NCI-H748 (cell line): ENCODE results near the gene IVL.

Experiments
- DNase-seq: peaks from one replicate; lab custom pipeline; 2025; ENCODE audit not compliant: unreplicated experiment; lab: John Stamatoyannopoulos, UW

IVL gene

DNA sequence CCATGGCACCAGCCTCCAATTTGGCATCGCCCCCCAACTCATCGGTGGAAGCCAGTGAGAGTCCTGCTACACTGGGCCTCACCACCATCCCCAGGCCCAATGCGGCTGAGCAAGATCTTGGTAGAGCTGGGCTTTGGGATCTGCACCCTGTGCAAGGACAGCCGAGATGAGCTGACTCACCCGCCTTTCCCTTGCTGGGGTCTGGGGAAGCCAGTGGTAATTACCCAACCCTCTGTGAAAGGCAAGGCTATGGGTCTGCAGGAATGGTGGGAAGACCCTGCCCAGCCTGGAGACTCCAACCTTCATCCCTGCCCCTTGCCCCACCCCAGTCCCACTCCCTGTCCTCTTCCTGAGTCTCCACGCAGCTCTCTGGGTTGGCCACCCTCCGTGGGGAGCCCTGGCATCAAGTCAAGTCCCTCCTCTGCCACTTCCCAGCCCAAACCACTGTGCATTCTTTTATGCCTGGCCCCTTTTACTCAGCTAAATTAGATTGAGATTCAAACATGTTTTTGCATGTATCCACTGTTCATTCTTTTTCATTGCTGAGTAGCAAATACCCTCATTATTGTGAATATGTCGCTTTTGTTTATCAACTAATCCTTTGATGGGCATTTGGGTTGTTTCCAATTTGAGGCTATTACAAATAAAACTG is 21.5 kb upstream of the IVL start:
- no peak for DNase-seq

DNA sequence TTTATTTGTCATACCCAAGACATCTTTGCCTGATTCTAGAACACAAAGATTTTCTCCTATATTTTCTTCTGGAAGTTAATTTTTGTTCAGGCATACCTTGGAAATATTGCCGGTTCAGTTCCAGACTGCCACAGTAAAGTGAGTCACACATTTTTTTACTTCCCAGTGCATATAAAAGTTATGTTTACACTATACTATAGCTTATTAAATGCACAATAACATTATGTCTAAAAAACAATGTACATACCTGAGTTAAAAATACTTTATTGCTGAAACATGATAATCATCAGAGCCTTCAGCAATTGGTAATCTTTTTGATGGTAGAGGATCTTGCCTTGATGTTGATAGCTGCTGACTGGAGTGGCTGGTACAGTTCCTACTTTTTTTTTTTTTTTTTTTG is 20.2 kb upstream of the IVL start:
- no peak for DNase-seq

DNA sequence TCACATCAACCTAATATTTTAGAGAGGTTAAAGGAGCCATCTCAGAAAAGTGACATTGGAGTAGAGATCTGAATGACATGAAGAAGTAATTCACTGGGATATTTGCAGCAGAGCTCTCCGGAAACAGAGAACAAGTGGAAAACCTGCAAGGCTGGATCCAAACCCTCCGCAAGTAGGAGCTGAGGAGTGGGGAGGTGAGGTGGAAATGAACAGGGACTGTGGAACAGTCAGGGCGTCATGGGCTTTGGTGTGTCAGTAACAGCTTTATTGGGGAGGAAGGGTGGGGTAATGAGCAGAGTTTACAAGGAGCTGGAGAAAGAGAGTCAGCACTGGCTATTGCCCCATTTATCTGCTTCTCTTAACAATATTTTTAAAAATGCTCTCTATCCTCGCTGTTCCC is 9.3 kb upstream of the IVL start:
- no peak for DNase-seq

DNA sequence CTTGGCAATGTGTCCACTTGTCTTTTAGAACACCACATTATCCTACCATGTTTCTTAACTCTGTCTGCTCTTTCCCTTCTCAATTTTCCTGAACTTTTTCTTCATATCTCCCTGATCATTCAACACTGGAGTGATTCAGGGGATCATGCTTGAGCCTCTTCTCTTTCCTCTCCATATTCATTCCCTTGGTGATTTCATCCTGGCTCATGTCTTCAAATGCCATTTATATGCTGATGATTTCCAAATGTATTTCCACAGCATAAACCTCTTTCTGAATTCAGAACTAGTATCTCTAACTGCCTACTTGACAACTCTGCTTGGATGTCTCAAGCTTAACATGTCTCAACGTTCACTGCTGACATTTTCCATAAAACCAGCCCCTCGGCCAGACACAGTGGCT is 8.5 kb upstream of the IVL start:
- DNase-seq, result no peak

DNA sequence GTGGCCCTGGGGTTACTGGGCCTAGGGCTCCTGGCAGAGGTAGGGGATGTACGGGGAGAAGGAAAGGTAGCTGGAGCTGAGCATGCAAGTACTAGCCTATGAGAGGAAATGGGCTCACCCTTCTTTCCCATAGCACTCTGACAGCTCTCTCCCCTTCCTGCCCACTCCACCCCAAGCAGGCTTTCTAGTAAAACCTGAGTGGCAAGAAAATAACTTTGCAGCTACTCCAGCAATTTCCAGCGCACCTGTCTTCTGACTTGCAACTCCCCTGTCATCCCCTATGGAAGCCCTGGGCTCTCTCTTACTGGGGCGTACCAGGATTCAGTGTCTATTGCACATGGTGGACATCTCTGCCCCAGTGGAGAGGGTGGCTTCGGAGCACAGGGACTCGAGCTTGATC is 6.7 kb upstream of the IVL start:
- no peak for DNase-seq

DNA sequence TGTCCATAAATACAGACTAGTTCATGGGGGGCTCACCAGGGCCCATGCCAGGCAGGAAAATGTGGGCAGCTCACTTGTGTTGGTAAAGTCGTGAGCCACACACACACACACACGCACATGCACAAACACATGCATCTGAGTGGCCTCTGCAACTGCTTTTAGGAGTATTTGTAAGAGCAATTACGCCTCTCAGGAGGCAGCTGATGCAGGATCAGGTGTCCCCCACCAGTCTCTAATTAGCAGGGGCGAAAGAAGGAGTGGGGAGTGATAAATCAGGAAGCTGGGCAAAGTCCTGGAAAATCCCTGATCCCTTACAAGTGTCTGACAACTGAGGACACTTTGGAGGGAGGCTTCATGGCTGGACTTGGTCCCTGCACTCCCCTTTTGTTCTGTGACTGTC is 5.7 kb upstream of the IVL start:
- DNase-seq, result no peak

DNA sequence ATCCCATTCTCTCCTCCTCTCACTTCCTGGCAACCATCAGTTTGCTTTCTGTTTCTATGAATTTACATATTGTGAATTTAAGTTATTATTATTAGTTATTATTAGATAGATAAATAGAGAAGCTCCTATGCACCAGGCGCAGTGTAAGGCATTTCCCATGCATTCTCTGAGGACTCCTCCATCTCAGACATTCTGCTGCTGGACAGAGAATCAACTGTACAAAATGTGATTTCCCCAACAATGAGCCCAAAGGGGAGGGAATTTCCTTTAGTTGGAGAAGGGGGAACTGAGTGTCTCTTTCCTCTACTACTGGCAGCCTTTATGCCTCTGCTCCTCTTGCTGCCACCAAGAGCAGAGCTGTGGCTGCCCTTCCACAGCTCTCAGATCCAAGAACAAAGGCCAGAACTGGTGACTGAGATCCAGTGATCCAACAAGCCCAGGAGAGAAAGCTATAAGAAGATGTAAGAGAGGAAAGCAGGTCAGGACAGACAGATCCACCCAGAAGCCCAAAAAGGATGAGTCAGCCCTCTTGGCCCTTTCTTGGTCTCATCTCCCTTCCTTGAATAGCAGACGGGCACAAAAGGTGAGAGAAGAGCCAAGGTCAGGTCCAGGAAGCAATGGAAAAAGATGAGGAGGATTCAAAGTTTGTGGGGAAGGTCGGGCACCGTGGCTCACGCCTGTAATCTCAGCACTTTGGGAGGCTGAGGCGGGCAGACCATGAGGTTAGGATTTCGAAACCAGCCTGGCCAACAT is 3.5 kb upstream of the IVL start:
- no peak for DNase-seq

DNA sequence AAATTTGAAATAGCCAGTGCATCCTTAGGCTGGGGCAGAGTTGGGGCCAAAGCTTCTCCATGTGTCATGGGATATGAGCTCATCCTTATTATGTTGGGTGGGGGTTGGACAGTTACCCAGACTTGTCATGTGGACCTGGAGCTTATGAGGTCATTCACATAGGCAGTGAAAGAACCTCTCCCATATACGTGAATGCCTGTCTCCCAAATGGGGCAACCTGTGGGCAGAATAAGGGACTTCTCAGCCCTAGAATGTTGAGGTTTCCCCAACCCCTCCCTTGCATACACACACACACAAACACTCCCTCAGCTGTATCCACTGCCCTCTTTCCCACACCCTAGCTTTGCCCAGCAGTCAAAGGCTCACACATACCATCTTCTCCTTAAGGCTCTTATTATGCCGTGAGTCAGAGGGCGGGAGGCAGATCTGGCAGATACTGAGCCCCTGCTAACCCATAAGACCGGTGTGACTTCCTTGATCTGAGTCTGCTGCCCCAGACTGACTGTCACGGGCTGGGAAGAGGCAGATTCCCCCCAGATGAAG is 2.3 kb upstream of the IVL start:
- DNase-seq, result no peak

DNA sequence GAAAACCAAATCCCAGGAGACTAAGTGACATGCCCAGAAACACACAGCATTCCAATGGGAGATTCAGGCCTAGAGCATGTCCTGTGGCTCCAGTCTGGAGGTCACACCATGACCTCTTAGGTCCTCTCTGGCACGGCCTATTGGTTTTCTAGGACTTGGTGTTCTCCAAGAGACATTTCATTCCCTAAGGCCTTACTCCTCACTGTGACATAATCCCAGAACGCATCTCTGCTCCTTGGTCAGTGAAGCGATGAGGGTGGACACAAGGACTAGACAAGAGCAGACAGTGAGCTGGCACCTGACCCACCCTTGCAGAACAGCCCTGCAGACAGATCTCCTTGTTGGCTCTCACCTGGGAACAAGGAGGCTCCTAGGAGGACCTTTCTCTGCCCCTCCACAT is 860 bp downstream of the IVL start:
- no peak for DNase-seq

DNA sequence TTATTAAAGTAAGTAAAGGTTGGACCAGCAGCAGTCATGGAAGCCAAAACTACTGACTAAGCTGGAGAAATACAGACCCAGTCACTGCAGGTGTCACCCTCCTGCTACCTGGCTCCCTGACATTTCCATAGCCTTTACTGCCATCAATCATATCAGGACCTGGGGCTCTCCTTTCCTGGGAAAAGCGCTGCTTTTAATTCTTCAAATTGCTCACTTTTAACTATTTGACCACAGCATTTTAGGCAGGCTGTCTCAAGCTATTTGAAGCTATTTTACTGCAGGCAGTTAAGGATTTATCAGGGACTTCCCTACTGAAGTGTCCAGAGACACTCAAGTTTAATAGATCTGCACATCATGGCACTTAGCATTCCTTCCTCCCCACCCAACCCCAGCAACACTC is 4.1 kb downstream of the IVL start:
- DNase-seq, result no peak

DNA sequence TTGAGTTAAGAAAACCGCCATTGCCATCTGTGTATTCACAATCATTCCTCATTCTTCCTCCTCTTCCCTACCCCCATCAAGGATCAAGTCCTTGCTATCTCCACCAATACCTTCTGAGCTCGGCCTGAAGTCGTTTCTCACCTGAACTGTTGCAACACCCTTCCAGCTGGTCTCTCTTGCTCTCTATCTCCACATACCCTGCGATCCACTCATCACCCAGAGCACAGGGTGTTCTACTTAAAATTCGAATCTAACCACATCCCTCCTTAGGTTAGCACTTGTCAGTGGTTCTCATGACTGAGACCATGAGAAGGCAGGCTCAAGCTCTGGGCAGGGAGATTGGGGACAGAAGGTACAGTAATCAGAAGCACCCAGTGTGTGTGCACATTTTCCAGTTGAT is 4.6 kb downstream of the IVL start:
- no peak for DNase-seq

DNA sequence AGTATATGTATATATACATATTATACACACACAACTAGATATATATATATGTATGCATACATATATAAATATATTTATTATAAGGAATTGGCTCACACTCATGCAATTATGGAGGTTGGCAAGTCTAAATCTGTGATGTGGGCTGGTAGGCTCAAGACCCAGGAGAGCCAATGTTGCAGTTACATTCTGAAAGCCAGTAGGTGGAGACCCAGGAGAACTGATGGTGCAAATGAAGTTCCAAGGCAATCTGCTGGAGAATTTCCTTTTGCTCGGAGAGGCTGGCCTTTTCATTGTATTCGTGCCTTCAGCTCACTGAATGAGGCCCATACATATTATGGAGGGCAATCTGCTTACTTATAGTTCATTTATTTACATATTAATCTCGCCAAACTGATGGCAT is 9.4 kb downstream of the IVL start:
- peak; percentile 14 for DNase-seq

DNA sequence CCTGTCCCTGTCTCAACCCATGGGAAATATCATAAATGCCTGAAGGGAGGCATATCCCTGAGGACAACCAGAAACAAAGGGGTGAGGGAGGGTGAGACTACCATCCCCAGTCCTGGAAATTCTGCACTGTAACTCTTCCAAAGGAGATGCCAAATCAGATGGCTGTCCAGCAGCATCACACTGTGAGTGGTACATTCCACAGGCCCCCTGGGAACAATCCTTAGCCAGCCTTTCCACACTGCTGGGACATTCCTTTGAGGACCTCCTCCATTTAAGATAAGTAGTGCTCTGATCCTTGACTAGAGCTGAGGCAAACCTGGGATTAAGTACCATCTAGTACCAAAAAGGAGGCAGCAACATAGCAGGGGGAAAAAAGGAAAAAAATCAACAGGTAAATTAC is 10.7 kb downstream of the IVL start:
- DNase-seq, result no peak

DNA sequence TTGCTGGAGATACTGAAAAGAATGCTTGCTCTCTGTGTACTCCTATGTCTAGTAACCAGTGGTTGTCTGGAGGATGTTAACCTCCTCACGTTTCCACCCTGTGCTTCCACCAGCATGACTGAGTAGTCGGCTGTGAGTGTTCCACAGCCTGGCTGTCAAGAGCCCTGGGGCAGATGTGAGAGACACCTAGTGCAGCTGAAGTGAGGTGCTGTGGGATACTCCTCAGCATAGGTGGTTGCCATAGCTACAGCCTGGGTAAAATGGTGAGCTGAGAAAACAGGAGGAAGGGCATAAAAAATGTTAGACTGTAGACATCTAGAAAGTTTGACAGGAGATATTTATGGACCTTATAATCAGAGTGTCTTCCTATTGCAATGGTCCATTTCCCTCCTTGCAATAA is 15.8 kb downstream of the IVL start:
- DNase-seq, result peak; percentile 34

DNA sequence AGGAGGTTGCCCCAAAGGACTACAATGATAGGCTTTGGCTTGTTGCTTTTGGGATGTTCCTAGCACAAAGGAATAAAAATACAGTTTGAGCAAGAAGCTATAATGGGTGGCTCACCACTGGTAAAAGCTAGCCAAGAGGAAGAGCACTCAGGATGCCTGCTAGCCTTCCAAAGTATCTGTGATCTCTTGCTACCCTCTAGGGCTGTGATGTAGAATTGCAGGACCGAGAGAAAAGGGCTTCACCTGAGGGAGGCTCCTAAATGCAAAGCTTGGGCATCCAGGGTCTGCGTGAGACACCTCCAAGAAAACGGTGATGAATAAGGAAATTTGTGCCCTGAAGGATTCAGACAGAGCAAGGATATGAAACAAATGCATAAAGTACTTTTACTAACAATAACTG is 17.7 kb downstream of the IVL start:
- DNase-seq, result peak; percentile 14

DNA sequence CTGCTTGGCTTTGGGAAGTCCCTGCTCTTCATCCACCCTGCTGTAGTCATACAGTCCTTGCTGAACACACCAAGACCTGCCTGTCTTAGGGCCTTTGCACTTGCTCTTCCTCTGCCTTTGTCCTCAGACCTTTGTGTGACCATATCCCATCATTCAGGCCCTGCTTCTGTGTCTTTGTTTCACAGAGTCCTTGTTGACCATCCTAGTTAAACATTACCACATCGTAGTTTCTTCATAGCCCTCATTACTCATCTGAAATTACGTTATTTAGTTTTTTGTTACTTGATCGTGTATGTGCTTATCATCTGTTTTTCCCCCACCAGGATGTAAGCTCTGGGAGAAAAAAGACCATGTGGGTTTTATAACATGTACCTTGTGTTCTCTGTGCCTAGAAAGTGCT is 20.3 kb downstream of the IVL start:
- DNase-seq, result no peak

DNA sequence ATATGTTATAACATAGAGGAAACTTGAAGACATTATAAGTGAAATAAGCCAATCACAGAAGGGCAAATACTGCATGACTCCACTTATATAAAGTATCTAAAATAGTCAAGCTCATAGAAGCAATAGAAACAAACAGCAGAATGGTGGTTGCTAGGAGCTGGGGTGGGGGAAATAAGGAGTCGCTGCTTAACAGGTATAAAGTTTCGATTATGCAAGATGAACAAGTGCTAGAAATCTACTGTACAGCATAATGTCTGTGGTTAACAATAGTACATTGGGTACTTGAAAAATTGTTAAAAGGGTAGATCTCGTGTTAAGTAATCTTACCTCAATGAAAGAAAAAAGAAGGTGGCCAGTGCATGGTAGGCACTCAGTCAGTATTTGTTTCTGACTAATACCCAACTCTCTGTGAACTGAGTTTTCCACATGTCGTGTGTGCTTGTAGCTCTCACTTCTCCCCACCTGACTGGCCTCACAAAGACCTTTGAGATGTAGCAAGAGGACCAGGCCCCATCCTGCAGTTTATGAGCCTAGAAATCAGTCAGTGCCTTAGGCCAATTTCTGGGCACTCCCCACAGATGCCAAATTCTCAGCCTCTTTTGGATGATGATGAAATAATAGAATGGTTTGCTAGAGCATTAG is 23.9 kb downstream of the IVL start:
- no peak for DNase-seq

DNA sequence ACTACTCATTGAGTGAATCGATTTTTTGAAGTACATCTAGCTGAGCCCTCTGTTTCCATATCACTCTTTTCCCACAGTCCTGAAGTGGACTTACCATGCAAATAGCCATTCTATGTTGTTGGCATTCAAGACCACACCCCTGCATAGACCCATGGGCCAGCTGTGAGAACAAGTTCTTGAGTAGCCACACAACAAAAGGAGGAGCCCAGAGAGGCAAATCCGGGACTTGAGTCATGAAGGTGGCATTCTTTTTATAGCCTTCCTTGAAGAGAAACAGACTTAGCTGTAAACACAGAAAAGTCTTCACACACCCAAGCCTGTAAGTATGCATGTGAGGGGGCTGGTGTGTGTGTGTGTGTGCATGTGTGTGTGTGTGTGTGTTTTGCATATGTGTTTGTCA is 24.9 kb downstream of the IVL start:
- DNase-seq, result no peak

DNA sequence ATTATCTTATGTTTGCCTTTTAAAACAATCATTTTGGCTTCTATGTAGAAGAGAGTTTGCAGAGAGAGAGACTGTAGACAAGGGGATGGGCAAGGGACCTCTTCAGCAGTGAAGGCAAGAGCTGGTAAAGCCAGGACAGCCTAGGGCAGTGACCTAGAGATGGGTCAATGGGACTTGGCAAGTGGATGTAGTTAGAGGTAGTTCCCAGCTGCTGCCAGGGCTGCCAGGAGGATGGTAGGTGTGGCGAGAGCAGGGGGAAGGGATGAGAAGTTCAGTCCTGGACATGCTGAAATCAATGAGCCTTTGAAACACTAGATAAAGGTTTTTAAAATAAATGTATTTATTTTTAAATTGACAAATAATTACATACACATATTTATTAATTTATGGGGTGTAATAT is 32.3 kb downstream of the IVL start:
- no peak for DNase-seq

DNA sequence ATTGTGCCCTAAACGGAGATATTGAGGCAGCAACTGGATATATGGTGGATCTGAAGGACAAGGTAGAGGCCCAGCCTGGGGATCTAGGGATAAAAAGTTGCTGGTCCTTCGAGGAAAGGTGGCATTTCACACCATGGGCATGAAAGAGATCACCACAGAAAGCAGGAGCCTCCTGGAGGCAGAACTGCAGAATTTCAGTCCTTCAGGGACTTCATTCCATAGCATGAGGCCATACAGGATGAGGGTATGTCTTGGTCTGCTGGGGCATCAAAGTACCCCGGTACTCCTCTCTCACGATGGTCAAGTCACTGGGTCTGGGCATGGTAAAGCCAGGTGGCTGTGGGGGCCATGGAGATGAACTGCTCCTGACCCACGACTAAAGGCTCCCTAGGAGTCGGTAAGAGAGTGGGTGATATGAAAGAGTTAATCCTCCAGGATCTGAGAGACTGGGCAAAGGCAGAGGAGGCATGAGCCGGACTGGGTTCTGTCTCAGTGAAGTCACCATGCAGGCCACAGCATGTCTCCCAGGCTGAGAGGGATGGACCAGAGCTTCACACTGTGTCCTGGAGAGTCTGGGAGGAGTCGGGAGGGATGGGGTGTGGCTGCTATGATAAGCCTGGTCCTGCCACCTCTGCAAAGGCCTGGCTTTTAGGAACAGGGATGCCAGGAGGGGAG is 32.8 kb downstream of the IVL start:
- no peak for DNase-seq

DNA sequence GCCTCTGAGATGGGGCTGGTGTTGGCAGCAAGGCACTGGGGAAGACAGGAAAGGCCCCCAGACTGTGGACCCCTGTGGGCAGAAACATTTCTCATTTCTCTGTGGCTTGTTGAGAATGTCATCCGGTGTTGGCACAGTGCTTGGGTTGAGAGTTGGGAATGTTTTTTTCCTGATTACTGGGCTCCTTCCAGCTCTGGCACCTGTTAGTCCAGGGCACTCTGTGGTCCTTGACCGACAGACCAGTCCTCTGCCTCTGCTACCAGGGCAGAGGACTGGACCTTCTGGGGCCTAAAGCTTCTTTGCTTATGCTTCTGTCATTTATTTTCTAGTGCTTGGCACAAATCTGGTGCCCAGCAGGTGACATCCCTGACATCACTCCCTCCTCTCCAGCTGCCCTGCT is 33.8 kb downstream of the IVL start:
- DNase-seq, result no peak

DNA sequence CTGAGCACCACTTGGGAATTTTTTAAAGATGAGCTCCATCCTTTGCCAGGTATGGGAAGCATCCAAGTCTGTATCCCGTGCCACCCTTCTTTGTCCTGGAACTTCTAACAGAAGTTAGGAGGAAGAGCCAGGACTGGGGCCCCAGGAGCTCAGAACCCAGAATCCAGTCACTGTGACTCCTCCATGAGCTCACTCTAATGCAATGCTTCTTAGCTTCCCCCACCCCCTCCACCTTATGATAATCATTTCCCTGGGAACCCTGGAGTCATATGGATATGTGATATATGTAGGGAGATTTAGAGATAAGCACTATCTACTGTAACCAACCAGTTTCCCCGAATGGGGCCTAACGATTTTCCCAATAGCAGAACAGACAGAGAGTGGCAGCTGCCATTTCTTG is 37.9 kb downstream of the IVL start:
- no peak for DNase-seq
